GM19351 (cell line): ENCODE data around the gene HOXD10.

ENCODE experiments used
- ATAC-seq: cut with Tn5 transposase; IDR thresholded peaks from one replicate; pipeline ENCODE4 v1.9.1; 2021; ENCODE audit warnings: mild to moderate bottlenecking, moderate library complexity; ENCODE audit not compliant: unreplicated experiment

Gene HOXD10

GRCh38 chr2:176105730-176106580 is 10.6 kb upstream of the HOXD10 start:
- ATAC-seq, result no peak

DNA sequence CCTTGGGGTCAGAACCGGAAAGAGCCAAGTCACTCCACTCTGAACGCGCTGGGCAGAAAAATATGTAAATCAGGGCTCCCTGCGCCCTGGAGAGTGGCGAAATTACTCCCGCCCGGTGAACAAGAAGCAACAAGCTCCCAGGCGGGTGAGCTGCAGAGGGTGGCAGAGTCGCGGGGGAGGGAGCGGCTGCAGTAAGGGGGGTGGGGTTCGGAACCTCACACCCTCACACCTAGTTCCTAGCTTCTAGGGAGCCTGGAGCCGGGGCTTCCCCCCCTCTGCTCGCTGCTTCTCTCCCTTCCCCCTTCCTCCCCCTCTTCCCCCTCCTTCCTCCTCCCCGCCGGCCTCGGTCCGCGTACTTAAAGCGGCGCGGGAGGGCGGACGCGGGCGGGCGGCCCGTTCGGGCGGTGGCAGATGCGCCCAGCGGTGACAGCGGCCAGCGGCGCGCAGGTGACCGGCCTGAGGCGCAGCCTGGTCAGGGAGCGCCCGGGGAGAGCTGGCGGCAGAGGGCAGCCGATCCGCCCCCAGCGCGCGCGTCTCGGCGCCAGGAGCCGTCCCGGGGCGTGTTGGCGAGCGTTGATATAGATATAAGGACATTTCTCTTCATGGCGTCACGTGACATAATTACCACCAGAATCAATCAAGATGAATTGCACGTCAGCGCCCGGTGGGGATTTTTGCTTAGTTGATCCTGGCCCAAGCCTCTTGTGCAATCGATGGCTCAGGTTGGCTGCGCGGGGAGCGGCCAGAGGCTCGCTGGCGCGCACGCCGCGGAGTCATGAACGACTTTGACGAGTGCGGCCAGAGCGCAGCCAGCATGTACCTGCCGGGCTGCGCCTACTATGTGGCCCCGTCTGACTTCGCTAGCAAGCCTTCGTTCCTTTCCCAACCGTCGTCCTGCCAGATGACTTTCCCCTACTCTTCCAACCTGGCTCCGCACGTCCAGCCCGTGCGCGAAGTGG is 9.7 kb upstream of the HOXD10 start, which contains the start of gene HOXD11:
HOXD11 (plus strand) TSS at position 700 of the 959 bp plus-strand sequence; CDS start at position 776, 76 bp downstream.
- no peak for ATAC-seq

GRCh38 chr2:176107731-176108181 is 8.8 kb upstream of the HOXD10 start:
- no peak for ATAC-seq

- ATAC-seq, result no peak
Observed at GRCh38 chr2:176109192-176109901, 7.2 kb upstream of the HOXD10 start.

DNA sequence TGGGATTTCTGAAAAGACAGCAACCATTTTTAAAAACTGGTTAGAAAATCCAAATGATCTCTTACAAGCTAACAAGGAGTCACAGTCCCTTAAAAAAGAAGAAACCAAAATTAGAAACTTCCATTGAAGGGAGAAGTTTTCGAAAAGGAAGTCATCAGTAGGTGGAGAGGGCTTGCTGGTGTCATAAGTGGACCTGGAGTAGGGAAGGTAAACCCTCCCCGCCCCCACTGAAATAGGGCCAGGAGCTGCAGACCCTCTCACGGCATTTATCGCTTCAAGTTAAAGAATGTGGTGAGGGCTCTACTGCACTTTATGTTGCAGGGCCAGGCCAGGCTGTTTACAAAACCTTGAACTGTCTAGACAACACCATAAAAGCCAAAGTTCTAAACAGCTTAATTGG is 6.6 kb upstream of the HOXD10 start:
- no peak for ATAC-seq

- no peak for ATAC-seq
Observed at GRCh38 chr2:176110415-176111308, 5.9 kb upstream of the HOXD10 start.

DNA sequence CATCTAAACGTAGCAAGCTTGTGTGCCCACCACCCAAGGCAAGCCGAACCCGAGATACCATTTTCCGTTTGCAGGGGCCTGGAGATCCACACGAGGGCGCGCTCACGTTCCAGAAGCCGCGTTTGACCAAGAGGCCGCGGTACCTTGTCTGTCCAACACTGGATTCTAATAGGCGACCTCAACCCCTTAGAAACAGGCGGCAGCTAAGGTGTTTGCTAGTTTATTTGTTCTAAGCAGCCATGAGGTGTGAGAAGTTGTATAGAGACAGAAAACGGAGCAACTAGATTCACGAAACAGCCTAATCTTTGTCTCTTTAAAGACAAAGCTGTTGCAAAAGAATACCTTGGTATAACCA is 5.3 kb upstream of the HOXD10 start:
- no peak for ATAC-seq

- no peak for ATAC-seq
Observed at GRCh38 chr2:176111846-176112374, 4.7 kb upstream of the HOXD10 start.

DNA sequence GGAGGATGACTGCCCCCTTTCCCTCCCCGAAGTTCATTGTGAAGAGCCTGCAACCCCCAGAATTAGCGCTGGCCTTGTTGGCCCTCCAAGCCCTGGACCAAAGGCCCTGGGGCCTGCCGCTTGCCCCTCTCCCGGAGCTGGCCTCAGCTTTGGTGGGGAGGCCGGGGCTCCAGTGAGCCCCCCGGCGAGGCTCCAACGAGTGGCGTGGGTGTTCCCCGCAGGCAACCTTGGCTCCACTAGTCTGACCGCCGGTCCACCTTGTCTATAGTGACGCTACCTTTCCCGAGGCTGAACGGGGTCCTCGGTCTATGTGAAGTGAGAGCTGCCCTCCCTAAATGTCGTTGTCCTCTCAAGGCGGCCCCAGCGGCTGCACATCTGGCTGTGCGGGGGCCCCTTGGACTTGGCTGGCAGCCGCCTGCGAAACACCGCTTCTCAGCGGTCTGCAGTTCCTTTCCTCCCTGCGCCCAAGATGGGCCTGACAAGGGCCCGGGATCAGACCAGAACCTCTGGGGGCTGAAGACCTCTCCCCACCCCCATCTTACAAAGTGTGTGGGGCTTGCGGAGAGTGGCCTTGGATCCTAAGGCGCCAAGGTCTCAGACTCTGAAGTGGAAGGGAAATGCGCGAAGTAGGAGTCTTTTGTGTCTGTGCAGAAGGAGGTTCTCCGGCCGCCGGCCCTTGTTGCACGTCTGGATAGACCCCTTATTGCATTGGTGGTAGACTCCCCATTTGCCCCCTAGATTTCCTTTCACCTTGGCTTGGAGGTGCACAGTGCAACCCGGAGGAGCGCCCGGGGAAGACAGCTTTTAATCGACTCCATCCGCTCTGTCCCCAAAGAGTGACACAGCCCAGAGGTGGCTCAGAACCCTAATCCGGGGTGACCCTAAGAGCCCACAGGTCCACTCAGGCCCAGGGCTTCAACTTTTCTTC is 3.9 kb upstream of the HOXD10 start:
- ATAC-seq, result no peak

DNA sequence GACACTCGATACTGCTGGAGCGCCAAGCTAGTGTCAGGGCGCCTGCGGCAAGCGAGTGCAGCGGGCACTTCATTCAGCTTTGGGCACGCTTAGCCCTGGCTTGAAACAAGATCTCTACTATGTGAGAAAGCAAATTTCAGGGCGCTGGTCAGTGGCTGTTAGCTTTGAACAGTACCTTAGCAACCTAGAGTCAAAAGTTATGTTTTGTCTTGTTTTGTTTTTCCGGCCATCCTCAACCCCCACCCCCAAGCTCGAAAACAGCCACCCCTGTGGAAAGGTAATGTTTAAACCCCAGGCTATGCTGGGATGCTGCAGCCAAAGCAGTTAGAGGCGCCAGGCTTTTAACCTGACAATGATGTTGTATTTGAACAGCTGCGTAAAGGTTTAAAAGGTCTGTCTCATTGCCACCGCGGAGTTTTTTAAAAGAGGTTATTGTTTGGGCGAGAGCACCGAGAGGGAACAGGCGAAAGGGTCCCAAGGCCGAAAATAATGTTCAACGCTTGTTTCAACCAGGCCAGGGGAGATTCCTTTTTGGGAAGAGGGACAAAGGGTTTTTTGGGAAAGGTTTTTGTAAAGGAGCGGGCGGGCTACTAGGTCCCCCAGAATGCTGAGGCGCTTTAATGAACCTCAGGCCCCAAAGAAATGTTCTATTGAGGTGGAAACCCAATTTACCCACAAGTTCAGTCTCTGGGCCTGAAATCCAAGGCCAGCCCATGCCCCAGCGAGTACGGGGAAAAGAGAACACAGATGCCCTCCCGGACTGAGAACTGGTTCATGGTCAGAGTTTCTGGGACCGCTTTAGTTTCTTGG is 2.3 kb upstream of the HOXD10 start:
- ATAC-seq, result no peak

DNA sequence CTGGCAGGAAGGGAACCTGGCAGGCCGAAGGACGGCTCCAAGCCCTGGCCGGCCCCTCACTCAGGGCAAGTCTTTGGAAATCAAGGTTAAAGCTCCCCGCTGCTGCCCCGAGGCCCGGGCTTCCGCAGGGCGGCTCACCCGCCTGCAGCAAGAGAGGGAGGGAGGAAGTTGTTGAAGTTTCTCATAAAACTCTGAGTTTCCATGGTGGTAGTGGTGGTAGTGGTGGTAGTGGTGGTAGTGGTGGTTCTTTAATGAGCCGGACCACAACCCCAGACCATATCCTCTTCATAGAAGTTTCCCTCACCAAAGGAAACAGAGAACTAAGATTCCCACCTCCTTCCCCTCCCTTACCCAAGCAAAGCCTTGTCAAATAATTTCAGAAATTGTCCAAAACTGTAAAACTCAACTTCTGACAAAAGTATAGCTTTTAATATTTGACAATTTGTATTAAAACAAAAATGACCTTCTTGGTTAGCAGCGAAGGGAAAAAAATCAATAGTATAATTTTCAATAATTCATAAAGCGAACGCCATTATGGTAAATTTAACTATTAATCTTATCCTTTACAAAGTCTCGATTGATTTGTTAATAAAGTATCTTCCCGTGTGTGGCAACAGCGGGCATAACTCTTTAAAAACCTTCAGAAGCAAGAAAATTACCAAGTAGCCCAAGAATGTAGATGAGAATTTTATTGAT is 1.5 kb upstream of the HOXD10 start:
- no peak for ATAC-seq

DNA sequence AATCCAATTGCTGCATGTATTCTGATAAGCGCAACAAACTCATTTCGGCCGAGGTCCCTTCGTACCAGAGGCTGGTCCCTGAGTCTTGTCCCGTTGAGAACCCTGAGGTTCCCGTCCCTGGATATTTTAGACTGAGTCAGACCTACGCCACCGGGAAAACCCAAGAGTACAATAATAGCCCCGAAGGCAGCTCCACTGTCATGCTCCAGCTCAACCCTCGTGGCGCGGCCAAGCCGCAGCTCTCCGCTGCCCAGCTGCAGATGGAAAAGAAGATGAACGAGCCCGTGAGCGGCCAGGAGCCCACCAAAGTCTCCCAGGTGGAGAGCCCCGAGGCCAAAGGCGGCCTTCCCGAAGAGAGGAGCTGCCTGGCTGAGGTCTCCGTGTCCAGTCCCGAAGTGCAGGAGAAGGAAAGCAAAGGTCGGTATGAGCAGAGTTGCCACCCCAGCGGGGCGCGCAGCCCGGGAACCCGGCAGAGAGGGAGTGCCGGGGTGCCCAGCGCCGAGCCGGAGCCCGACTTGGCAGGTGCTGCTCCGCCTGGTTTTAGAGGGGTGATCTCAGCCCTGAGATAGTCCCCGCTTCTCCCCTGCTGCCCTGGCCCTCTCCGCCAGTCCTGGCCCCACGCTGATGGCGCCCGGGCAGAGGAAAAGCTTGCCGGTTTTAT is 714 bp downstream of the HOXD10 start:
- ATAC-seq, result no peak

GRCh38 chr2:176117823-176118371 is 1.3 kb downstream of the HOXD10 start:
- no peak for ATAC-seq

GRCh38 chr2:176118601-176119339 is 2.2 kb downstream of the HOXD10 start:
- no peak for ATAC-seq

- no peak for ATAC-seq
Observed at GRCh38 chr2:176120364-176121189, 4.0 kb downstream of the HOXD10 start.
